ENCODE measurements around the gene APPL2. TPM values are rescaled to one million over a fixed set of nuclear protein-coding genes. Genes with fewer than 3 reads are reported as not detected.
"Not testable (repeated sequence)": the region's sequence is repeated elsewhere in the genome, so short reads cannot be mapped to it uniquely, and the experiment has no call there.

APPL2 gene
- polyA plus RNA-seq, 1 donor from 2014 or later: 47.0 TPM

GRCh38 chr12:105252901-105253300 is 16.9 kb upstream of the APPL2 start:
- Histone ChIP-seq H4K20me1 (ENCODE audit: insufficient read depth) (no peaks in the 10 kb centered on the region), H3K4me3 (ENCODE audit: low read length) (no peak overlapping the region), H3K9me2 (ENCODE audit: insufficient read depth, low read length) (no peaks in the 10 kb centered on the region), H3K36me3 (ENCODE audit: insufficient read depth, low read length) (no peaks in the 10 kb centered on the region), H3K9ac (ENCODE audit: low read length) (no peak overlapping the region), H3K79me2 (replicated peaks; ENCODE audit: insufficient read depth, low read length) (no peaks in the 10 kb centered on the region), H3K27ac (ENCODE audit: low read length) (no peak overlapping the region), H2AFZ (ENCODE audit: low read depth, low read length) (no peak overlapping the region), H3F3A (ENCODE audit: insufficient read depth, low read length, poor library complexity, severe bottlenecking) (no peaks in the 10 kb centered on the region), H3K4me2 (ENCODE audit: low read length) (no peak overlapping the region), H3K27me3 (ENCODE audit: insufficient read depth, low read depth, low read length) (no peaks in the 10 kb centered on the region), H3K9me3 (ENCODE audit: low read length) (no peaks in the 10 kb centered on the region)
- TF ChIP-seq CTCF (IDR thresholded peaks at IDR 0.05; ENCODE audit: poor library complexity, severe bottlenecking) (no peak), EP300 (conservative IDR thresholded peaks at IDR 0.05; ENCODE audit: poor library complexity, severe bottlenecking) (no peak), TAF1 (IDR thresholded peaks at IDR 0.05; ENCODE audit: low read depth) (no peak), MXI1 (conservative IDR thresholded peaks at IDR 0.05; ENCODE audit: poor library complexity, severe bottlenecking) (no peak), SMC3 (conservative IDR thresholded peaks at IDR 0.05; ENCODE audit: poor library complexity) (no peak), RAD21 (conservative IDR thresholded peaks at IDR 0.05) (no peak), EZH2 (IDR thresholded peaks at IDR 0.05; ENCODE audit: borderline replicate concordance, insufficient read depth, low read length, poor library complexity, severe bottlenecking) (no peak), POLR2AphosphoS5 (IDR thresholded peaks at IDR 0.05) (no peak), REST (IDR thresholded peaks at IDR 0.05; ENCODE audit: borderline replicate concordance) (no peak)

GRCh38 chr12:105245776-105246427 is 9.9 kb upstream of the APPL2 start:
- H3K4me2 ChIP-seq (ENCODE audit: low read length); H3K9me2 ChIP-seq (ENCODE audit: insufficient read depth, low read length); H3K27me3 ChIP-seq (ENCODE audit: insufficient read depth, low read depth, low read length); H3K9me3 ChIP-seq (ENCODE audit: low read length); H3K9ac ChIP-seq (ENCODE audit: low read length); H3F3A ChIP-seq (ENCODE audit: insufficient read depth, low read length, poor library complexity, severe bottlenecking); H3K27ac ChIP-seq (ENCODE audit: low read length); H4K20me1 ChIP-seq (ENCODE audit: insufficient read depth); H2AFZ ChIP-seq (ENCODE audit: low read depth, low read length); H3K4me3 ChIP-seq (ENCODE audit: low read length); H3K79me2 ChIP-seq (replicated peaks; ENCODE audit: insufficient read depth, low read length); H3K36me3 ChIP-seq (ENCODE audit: insufficient read depth, low read length): not testable (repeated sequence)

- Histone ChIP-seq H3K36me3 (ENCODE audit: insufficient read depth, low read length) (no peaks in the 10 kb centered on the region), H3K27me3 (ENCODE audit: insufficient read depth, low read depth, low read length) (no peaks in the 10 kb centered on the region), H3K9me2 (ENCODE audit: insufficient read depth, low read length) (no peaks in the 10 kb centered on the region), H2AFZ (ENCODE audit: low read depth, low read length) (no peak overlapping the region), H3K4me3 (ENCODE audit: low read length) (no peak overlapping the region), H3K9me3 (ENCODE audit: low read length) (no peaks in the 10 kb centered on the region), H3F3A (ENCODE audit: insufficient read depth, low read length, poor library complexity, severe bottlenecking) (no peaks in the 10 kb centered on the region), H3K27ac (ENCODE audit: low read length) (no peak overlapping the region), H4K20me1 (ENCODE audit: insufficient read depth) (no peaks in the 10 kb centered on the region), H3K4me2 (ENCODE audit: low read length) (no peak overlapping the region), H3K79me2 (replicated peaks; ENCODE audit: insufficient read depth, low read length) (no peaks in the 10 kb centered on the region), H3K9ac (ENCODE audit: low read length) (no peak overlapping the region)
- TF ChIP-seq REST (IDR thresholded peaks at IDR 0.05; ENCODE audit: borderline replicate concordance) (no peak), MXI1 (conservative IDR thresholded peaks at IDR 0.05; ENCODE audit: poor library complexity, severe bottlenecking) (no peak), SMC3 (conservative IDR thresholded peaks at IDR 0.05; ENCODE audit: poor library complexity) (no peak)
These were observed 9.3 kb upstream of the APPL2 start for GRCh38 chr12:105245291-105245690.
